AG09319 (cell line): ENCODE data around the gene PDZK1IP1.
A peak's percentile ranks its signal among the peaks of the same experiment; 100 is the strongest.
"Not testable (repeated sequence)": the region's sequence is repeated elsewhere in the genome, so short reads cannot be mapped to it uniquely, and the experiment has no call there.

Source experiments
- DNase-seq: peaks from one replicate; pipeline ENCODE4 v3.0.0-alpha.2; 2010; ENCODE audit warnings: low read depth; ENCODE audit errors: extremely low read depth
- CTCF ChIP-seq: IDR thresholded peaks from 2 replicates; pipeline ENCODE4 v1.5.1; 2011; ENCODE audit warnings: low read depth, mild to moderate bottlenecking, inconsistent platforms, low read length, moderate library complexity

The PDZK1IP1 gene

GRCh38 chr1:47175227-47175934 lies 14.5 kb downstream of the PDZK1IP1 start:
- DNase-seq = no peak
- TF ChIP-seq CTCF = peak; percentile 96

- no peak for DNase-seq
- TF ChIP-seq CTCF = no peak
Measured at GRCh38 chr1:47174656-47175020, 15.2 kb downstream of the PDZK1IP1 start.

- TF ChIP-seq CTCF = no peak
- DNase-seq = no peak
Measured at GRCh38 chr1:47172782-47173181, 17.1 kb downstream of the PDZK1IP1 start.

GRCh38 chr1:47164552-47164951 lies 25.3 kb downstream of the PDZK1IP1 start:
- DNase-seq = no peak
- TF ChIP-seq CTCF = no peak

- no peak for TF ChIP-seq CTCF
- DNase-seq = no peak
Measured at GRCh38 chr1:47161298-47162040, 28.4 kb downstream of the PDZK1IP1 start.

GRCh38 chr1:47160716-47161115 lies 29.1 kb downstream of the PDZK1IP1 start:
- no peak for TF ChIP-seq CTCF
- DNase-seq = no peak

- DNase-seq = not testable (repeated sequence)
Measured at GRCh38 chr1:47157957-47158356, 31.9 kb downstream of the PDZK1IP1 start.

GRCh38 chr1:47156457-47156856 lies 33.4 kb downstream of the PDZK1IP1 start:
- DNase-seq = not testable (repeated sequence)

GRCh38 chr1:47149162-47149561 lies 40.7 kb downstream of the PDZK1IP1 start:
- DNase-seq = not testable (repeated sequence)
